HG03135 (cell line): ENCODE measurements around the gene PRR15L.
"Not testable (repeated sequence)": the region's sequence is repeated elsewhere in the genome, so short reads cannot be mapped to it uniquely, and the experiment has no call there.

Experiments
- ATAC-seq: cut with Tn5 transposase; IDR thresholded peaks from one replicate; pipeline ENCODE4 v1.9.1; 2021; ENCODE audit warnings: mild to moderate bottlenecking, moderate library complexity; ENCODE audit not compliant: unreplicated experiment

PRR15L gene

GRCh38 chr17:47989159-47989558 is 31.5 kb upstream of the PRR15L start:
- no peak for ATAC-seq

GRCh38 chr17:47988445-47988844 is 30.8 kb upstream of the PRR15L start:
- ATAC-seq = not testable (repeated sequence)

DNA sequence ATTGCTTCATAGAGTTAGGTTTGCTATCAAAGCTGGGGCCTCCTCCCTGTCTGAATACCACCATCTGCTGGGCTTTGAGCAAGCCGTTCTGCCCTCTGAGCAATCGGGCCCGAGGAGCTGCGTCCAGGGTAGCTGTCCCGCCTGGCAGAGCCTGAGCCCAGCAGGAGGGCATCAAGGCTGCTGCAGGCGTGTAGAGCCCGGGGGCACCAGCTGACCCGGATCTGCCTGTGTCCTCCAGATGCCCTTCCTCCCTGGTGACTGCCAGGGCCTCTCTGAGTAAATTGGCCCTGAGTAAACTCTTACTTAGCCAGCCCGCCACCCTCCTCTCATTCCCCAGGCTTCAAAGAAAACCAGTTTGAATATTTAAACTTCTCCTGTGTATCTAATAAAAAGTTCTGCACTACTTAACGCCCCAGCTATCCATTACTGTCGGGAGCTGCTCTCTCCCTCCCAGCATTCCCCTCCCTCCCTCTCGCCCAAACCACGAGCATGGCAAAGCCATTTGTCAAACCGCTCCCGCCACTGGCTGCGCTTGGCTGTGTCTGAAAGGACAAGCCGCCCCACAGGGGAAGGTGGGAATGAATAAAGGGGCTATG is 29.7 kb upstream of the PRR15L start:
- no peak for ATAC-seq

GRCh38 chr17:47986520-47986919 is 28.8 kb upstream of the PRR15L start:
- ATAC-seq = no peak

- ATAC-seq = no peak
These were observed 26.0 kb upstream of the PRR15L start for GRCh38 chr17:47983492-47984223.

DNA sequence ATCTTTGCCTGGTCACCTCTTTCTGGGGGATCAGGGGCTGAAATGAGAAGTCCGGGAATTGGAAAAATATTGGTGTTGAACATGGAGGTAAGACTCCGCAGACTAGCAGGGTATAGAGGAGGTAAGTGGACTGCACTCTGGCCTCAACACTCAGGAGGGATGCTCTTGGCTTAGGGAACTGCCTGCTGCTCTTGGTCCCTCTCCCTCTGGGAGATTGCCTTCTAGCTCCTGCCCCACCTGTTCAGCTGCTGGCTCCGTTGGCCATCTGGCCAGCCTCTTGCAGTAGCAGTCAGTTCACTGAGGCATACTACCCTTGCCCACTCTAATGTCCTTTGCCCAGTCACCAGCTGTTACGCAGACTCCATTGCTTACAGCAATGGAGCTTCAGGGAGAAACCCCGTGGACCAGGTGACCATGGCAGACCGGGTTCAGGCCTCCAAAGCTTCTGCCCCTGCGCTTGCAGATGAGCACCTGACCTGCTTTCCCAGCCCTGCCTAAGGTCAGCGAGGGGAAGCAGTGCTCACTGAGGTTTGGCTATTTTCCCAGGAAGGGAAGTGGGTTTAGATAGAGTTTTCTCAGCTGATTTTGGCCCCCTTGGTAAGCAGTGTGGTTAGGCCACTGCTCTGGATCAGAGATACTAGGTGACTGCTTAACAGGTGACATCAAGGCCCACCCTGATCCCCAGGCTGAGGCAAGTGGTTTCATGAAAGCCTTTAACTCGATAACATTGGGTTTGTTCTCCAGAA is 25.1 kb upstream of the PRR15L start:
- ATAC-seq = no peak

- ATAC-seq = no peak
These were observed 24.5 kb upstream of the PRR15L start for GRCh38 chr17:47982091-47982617.

- ATAC-seq = no peak
These were observed 23.8 kb upstream of the PRR15L start for GRCh38 chr17:47981462-47981861.

DNA sequence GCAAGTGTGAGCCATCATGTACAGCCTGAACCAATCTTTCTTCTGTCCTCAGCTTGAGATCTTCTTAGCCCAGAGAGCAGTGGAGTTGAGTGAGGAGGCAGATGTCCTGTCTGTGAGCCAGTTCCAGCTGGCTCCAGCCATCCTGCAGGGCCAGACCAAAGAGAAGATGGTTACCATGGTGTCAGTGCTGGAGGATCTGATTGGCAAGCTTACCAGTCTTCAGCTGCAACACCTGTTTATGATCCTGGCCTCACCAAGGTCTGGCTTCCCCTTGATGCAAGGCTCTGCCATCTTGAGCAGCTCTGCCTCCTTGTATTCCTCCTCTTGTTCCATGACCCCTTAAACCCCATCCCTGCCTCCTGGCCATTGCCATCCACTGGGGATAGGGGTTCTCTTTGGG is 22.9 kb upstream of the PRR15L start:
- no peak for ATAC-seq

DNA sequence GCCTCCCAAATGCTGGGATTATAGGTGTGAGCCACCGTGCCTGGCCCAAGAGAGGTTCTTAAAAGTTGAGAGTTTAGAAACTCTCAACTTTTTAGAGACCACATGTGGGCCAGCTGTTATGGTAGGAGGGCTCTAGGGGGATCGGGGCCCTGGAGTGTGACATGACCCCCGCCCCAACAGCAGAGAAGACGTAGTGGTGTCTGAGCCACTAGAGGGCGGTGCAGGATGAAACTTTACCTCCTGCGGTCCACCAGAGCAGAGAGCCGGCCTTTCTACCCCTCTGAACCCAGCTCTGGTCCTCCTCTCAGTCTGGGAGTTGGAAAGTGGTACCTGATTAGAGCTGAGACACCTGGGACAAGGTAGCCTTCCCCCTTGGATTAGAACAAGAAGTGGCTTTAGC is 20.6 kb upstream of the PRR15L start:
- ATAC-seq = no peak

DNA sequence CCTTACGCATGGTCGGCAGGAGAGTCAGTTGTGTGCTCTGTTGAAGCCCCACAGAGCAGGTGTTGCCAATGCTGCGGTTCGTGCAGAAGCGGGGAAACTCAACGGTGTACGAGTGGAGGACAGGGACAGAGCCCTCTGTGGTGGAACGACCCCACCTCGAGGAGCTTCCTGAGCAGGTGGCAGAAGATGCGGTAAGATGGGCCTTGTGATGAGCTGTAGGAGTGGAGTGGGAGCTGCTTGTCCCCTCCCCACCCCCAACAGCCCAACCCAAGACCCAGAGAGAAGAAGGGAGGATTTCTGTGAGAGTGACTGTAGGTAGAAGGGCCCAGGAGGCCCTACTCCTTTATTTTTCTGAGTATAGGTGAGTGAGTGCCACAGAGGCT is 18.1 kb upstream of the PRR15L start:
- no peak for ATAC-seq

GRCh38 chr17:47975189-47975822 is 17.6 kb upstream of the PRR15L start:
- ATAC-seq = no peak

DNA sequence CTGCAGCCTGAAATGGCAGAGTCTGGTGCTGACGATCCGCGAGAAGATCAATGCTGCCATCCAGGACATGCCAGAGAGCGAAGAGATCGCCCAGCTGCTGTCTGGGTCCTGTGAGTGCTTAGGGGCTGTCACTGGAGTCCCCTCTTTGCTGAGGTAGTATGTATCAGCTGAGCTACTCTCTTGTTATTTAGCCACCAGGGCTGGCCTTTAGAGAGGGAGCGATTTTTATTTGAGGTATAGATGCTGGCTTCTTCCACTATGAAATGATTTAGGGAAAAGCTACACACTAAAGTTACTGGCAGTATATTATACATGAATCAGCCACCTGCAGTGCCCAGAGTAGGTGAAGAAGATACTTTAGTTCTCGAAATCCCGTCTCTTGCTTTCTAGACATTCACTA is 15.9 kb upstream of the PRR15L start:
- ATAC-seq = no peak

GRCh38 chr17:47970725-47971499 is 13.2 kb upstream of the PRR15L start, which contains the start of gene CDK5RAP3:
Gene CDK5RAP3, plus strand, starts transcription at chr17:47971113. Its CDS starts 34 bp downstream, at chr17:47971147.
- peak; percentile 95 for ATAC-seq

DNA sequence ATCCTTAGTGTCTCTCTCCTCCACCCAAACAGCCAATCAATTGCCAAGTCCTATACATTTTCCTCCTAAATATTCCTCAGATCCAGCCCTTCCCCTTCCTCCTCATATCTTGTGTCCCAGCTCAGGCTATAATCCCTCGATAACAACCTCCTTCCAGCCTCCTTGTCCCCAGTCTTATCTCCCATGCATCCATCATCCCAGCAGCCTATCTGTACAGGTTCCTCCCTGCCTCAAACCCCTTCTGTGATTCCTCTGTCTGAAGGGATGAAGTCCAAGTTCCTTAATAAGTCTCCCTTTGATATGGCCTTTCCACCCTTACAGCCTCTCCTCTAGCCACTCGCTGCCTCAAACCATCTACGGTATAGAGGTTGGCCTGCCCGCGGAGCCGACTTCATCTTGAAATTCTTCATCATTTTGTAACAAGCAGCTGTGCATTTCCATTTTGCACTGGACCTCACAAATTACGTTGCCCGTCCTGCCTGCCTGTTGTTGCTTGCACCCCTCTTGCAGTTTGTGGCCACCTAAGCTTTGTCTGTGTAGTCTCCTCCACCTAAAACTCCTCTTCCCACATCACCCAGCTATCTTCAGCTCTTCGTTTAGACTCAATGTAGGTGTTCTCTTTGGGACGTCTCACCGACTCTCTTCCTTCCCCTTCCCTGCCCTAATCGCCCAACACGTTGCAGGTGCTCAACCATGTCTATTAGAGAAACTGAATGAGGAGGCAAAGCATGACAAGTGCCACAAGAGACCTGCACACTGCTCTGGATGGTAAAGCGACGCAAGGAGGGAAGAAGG is 12.4 kb upstream of the PRR15L start:
- no peak for ATAC-seq

GRCh38 chr17:47968836-47969235 is 11.2 kb upstream of the PRR15L start:
- ATAC-seq = no peak

DNA sequence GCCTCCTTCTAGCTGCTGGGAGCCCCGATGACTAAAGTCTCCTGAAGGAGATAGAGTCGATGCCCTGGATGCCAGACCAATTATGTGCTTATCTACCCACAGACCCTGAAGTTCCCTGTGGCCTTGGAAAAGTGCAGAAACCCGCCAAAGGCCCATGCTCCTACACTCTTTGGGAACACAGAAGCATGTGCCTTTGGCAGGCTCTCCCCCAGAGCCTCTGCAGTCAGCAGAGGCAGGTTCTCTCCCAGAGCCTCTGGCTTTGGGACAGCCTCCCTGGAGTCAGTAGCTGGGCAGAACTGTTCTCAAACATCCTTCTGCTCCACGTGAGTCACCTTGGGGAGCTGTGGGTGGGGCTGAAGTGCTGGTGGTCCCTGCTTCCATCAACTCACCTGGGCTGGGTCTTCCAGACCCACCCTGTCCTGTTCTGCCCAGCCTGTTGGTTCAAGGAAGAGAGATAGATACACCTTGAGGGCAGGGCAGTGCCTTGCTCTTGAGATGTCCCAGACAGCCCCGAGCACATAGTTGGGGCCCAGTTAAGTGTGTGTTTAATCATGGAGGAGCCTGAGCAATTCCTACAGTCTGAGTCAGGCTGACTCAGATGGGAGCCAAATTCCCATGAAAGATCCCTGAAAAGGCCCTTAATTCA is 10.0 kb upstream of the PRR15L start:
- ATAC-seq = no peak

- ATAC-seq = no peak
These were observed 8.4 kb upstream of the PRR15L start for GRCh38 chr17:47966079-47966519.

DNA sequence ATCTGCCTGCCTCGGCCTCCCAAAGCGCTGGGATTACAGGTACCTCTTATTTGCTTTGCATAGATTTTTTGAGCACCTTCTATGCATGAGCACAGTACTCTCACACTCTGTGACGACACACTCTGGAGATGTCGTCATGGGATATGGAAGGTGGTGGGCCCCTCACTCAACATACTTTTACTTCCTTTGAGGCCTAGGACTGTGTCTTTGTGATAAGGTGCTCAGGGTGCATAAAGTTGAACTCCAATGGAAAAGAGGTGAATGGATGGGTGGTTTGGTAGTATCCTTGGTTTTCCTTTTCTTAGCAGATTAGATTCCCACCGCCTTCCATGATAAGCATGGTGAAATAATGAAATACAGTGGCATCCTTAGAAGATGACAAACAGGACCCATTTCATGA is 7.2 kb upstream of the PRR15L start:
- ATAC-seq = no peak
